Measurements from ENCODE around the gene ANTXR2.
A peak's percentile ranks its signal among the peaks of the same experiment; 100 is the strongest.

DNA sequence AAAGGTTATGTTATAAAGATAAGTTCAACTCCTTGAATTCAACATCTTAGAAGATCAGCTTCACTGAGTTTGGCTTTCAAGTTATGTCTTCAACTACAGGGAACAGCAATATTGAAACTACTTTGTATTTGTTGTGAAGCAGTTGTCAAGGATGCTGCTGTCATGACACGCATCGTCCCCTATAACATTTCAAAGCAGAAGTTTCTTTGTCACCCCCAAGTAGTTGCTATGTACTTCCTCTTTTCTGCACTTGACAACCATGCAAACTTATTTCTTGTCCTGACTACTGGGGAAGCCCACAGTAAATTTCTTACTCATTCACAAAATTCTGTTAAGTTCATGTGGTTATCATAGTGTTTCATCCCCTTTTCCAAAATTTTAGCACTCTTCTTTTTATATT is 14.3 kb downstream of the ANTXR2 start:
- TF ChIP-seq, protein P1, sequence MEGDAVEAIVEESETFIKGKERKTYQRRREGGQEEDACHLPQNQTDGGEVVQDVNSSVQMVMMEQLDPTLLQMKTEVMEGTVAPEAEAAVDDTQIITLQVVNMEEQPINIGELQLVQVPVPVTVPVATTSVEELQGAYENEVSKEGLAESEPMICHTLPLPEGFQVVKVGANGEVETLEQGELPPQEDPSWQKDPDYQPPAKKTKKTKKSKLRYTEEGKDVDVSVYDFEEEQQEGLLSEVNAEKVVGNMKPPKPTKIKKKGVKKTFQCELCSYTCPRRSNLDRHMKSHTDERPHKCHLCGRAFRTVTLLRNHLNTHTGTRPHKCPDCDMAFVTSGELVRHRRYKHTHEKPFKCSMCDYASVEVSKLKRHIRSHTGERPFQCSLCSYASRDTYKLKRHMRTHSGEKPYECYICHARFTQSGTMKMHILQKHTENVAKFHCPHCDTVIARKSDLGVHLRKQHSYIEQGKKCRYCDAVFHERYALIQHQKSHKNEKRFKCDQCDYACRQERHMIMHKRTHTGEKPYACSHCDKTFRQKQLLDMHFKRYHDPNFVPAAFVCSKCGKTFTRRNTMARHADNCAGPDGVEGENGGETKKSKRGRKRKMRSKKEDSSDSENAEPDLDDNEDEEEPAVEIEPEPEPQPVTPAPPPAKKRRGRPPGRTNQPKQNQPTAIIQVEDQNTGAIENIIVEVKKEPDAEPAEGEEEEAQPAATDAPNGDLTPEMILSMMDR (IDR thresholded peaks at IDR 0.05; ENCODE audit: insufficient read depth, low read length) = no peak
- TF ChIP-seq SPI1 (IDR thresholded peaks at IDR 0.05; ENCODE audit: borderline replicate concordance, low read depth) = peak; percentile 79; the same call in 1 of the 2 replicates
